ENCODE results near the gene DUOXA2. TPM values are rescaled to one million over a fixed set of nuclear protein-coding genes. Genes with fewer than 3 reads are reported as not detected.

The DUOXA2 gene
- total RNA-seq, 2 experiments from 2014 or later: not detected

DNA sequence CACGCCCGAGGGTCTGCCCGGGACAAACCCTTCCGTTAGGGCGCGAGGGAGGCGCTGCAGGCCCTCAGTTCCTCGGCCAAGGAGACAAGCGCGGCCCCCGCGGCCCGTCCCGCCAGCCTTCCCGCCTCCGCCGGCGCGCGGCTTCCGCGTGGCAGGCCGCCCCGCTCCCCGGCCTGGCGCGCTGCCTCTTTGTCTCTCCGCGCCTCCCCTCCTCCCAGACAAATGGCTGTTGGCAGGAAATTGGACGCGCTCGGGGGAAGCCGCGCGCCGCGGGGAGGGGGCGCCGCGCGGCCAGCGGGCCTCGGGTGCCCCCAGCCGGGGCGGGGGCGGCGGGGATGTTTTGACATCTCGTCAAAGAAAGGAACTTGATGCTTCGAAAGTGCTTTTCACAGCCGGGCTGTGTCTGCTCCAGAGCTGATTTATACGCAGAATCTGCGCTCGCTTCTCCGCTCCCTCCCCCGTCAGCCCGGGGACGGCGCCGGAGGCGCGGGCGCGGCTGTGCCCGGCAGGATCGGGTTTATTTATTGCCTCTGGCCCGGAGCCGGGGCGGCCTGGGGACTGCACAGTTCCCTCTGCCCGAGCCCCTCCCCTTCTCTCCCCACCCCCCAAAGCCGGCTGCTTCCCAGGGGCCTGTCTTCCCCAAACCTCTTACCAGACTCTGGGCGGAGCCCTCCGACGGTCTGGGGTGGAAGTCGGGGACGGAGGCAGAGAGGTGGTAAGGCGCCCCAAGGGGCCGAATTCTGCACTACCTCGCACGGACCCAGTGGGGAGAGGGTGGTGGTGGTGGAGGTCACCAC is 52.9 kb downstream of the DUOXA2 start:
- Mint-ChIP-seq H3K9me3 (no peaks in the 10 kb centered on the region), H3K27ac (peak overlapping the region; percentile 51), H3K4me3 (peak overlapping the region; percentile 59), H3K4me1 (peaks cover 11% of the 10 kb centered on the region), H3K36me3 (no peaks in the 10 kb centered on the region), H3K27me3 (no peaks in the 10 kb centered on the region)
- DNase-seq: peak; percentile 82

DNA sequence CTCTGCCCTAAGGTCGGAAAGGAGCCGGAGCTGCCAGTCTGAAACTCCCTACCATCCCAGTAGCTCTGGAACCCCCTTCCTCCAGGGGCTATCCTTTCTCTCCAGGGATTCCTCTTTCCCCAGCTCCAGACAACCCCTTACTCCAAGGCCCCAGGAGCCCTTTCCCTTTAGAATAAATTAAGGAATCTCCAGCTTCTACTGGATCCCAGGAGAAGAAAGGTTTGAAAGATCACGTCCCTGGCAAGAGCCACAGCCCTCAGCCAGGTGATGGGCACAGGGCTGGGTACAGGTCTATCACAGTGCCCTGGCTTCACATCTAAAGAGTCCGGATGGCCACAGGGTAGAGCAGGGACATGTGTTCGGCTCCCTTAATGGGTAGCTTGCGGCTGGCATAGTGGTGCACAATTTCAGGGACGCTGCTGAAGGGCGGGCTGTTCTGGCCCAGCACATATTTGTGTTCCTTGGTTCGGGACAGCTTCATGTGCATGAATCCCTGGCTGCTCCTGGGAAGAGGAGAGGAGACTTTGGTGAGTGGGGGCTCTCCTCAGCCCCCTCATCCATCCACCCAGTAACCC is 53.6 kb downstream of the DUOXA2 start:
- Mint-ChIP-seq H3K4me3 (peak overlapping the region; percentile 59), H3K27me3 (no peaks in the 10 kb centered on the region), H3K27ac (peak overlapping the region; percentile 51), H3K36me3 (no peaks in the 10 kb centered on the region), H3K9me3 (no peaks in the 10 kb centered on the region), H3K4me1 (peaks cover 11% of the 10 kb centered on the region)
- no peak for DNase-seq

Other genes with a start within 250 kb of the DUOXA2 start
- not detected for gene TERB2, start 157.6 kb upstream of the DUOXA2 start, total RNA-seq
- gene SORD, start 91.1 kb upstream of the DUOXA2 start, total RNA-seq: 10 to 100 TPM; 36.0 to 36.9 TPM
- not detected for gene DUOX2, start 154 bp upstream of the DUOXA2 start, total RNA-seq
- gene DUOXA1, start 15.6 kb downstream of the DUOXA2 start, total RNA-seq: not detected
- gene DUOX1, start 15.7 kb downstream of the DUOXA2 start, total RNA-seq: under 1 TPM; 0.14 to 0.22 TPM
- gene SHF, start 73.6 kb downstream of the DUOXA2 start, total RNA-seq: 10 to 100 TPM; 19.5 to 20.4 TPM
- not detected for gene SLC28A2, start 137.9 kb downstream of the DUOXA2 start, total RNA-seq

All from activated naive CD8-positive, alpha-beta T cell treated with anti-CD3 and anti-CD28 coated beads for 36 hours (primary cell).